Activated CD4-positive, CD25-positive, alpha-beta regulatory T cell treated with anti-CD3 and anti-CD28 coated beads, Interleukin-2, amount 50 U/mL, for 16 hours (primary cell): ENCODE data around the gene MT3.
"Not testable (repeated sequence)": the region's sequence is repeated elsewhere in the genome, so short reads cannot be mapped to it uniquely, and the experiment has no call there.

Experiments used
- DNase-seq: peaks from one replicate; pipeline ENCODE4 v3.0.0-alpha.2; 2020; ENCODE audit warnings: low read depth, low spot score

The MT3 gene

GRCh38 chr16:56610017-56610608, 20.8 kb downstream of the MT3 start:
- DNase-seq = peak; percentile 48

- no peak for DNase-seq
Measured at GRCh38 chr16:56610609-56611111, 21.3 kb downstream of the MT3 start.

GRCh38 chr16:56611281-56611833, 22.0 kb downstream of the MT3 start:
- DNase-seq = no peak

DNA sequence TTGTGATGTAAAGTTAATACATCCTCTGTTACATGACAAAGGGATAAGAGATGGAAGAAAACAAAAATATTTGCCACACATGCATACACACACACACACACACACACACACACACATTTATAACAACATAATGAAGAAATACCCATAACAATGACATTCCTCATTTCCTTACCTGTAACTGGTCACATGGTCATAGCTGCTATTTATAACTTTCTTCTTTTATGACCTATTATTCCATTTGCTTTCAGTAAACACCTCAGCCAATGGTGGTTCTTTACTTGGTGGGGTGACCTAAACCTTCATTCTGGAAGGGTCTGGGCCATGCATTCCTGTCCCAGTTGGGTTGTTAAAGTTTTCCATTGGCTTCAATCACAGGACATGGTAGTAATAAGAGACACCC, 24.4 kb downstream of the MT3 start:
- no peak for DNase-seq

GRCh38 chr16:56614549-56614991, 25.2 kb downstream of the MT3 start:
- no peak for DNase-seq

GRCh38 chr16:56615353-56615752, 26.0 kb downstream of the MT3 start:
- no peak for DNase-seq

DNA sequence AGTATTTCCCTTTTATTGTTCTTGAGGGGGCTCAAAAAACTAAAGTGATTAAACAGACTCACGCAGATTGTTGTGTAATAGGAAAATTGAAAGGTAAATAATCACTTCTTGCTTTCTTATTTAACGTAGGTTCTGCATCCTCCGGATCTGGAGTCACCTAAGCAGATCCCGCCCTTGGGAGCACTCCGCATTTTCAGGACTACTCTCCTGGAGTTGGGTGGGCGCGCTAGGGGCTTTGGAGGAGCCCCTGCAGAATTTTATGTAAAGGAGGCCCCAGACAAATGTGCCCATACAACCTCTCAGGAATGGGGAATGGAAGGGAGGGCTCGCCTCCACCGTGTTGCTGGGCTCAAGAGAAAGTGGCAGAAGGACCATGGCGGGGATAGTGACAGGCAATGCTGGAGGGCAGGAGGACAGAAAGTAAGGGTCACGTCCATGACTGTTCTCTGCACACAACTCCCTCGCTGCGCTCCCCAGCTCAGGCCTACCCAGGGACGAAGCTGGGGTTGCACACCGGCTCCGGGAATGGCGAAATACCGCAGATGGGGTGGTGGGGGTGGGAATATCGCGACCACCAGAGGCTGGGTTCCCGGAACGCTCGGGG, 27.4 kb downstream of the MT3 start:
- no peak for DNase-seq

DNA sequence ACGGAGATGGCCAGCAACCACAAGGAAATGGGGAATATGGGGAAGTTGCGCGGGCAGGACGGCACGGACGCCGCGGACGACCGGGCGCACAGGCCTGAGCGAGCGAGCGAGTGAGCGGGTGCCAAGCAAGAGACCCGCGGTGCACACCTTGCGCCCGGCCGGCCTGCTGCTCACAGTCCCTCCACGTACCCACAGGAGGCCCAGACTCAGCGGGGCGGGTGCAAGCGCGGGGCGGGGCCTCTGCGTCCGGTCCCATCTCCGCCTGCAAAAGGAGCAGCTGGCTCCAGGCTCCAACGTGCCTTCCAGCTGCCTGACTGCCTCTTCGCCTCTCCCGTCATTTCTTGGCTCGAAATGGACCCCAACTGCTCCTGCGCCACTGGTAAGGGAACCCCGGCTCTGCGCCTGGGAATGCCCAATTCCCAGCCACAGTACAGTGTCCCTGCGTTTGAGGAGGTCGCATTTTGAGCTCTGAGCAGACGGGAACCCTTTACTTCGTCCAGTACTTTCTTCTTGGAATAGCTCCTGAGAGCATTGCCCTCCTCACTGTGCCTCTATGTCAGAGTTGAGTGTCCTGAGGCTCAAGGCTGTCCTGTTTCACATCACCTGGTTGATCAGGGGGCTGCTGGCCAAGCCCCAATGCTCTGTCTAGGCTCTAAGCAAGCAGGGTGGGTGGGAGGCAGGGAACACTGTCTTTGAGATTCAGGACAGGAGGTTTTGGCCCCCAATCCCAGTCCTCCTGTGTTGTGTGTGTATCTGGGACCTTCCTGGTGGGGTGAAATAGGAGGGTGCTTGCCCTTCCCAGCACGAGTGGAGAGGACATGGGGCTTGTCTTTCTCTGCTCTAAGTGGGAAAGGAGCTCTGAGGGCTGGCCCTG, 28.1 kb downstream of the MT3 start:
- no peak for DNase-seq

DNA sequence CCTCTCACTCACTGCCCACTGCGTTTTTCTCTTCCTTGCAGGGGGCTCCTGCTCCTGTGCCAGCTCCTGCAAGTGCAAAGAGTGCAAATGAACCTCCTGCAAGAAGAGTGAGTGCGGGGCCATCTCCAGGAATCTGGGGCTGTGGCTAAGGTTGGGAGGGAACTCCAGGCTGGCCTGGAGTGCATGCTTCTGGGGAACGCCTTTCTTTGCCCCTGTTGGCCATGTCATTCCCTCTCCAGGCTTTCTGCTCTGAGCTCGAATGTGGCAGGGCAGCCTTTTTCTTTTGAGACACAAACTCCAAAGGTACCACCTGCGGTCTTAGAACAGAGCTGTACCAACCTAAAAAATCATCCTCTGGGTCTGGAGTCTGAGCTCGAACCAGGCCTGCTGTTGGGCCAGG, 28.8 kb downstream of the MT3 start:
- DNase-seq = no peak

DNA sequence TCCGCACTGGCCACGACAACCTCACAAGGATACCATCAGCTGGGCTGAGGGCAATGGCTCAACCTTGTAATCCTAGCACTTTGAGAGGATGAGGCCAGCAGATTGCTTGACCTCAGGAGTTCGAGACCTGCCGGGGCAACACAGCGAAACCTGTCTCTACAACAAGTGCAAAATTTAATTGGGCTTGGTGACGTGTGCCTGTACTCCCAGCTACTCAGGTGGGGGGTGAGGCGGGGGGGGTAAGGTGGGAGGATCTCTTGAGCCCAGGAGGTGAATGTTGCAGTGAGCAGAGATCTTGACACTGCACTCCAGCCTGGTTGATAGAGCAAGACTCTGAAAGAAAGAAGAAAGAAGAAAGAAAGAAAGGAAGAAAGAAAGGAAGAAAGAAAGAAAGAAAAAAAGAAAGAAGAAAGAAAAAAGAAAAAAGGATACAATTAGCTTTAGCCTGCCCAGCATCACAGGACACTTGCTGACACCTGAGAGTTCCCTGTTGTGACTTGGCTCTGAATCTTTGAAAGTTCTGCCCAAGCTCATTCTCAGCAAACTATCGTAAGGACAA, 31.1 kb downstream of the MT3 start:
- no peak for DNase-seq

- DNase-seq = not testable (repeated sequence)
Measured at GRCh38 chr16:56621665-56622445, 32.5 kb downstream of the MT3 start.

GRCh38 chr16:56623184-56623583, 33.9 kb downstream of the MT3 start:
- DNase-seq = not testable (repeated sequence)

DNA sequence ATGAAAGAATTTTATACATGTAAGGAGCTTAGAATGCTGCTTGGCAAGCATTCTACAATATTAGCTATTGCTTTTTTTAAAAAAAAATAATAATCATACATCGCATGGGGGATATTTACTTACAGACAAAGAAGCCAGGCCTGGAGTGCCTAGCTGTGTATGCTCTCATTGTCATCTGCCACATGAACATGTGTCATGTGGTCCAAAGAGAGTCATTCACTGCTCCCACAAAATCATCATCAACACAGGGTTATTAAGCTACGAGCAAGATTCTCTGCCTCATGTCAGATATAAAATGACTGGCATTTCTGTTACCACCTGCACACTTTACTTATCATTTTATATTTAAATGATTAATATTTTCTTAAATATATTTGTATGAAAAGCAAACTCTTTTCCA, 34.3 kb downstream of the MT3 start:
- DNase-seq = no peak

- DNase-seq = no peak
Measured at GRCh38 chr16:56625140-56625942, 36.0 kb downstream of the MT3 start, which contains the start of gene MT1E. Gene MT1E, plus strand, starts transcription at chr16:56625781. Its CDS starts 71 bp downstream, at chr16:56625852.

GRCh38 chr16:56625943-56626654, 36.8 kb downstream of the MT3 start:
- no peak for DNase-seq

DNA sequence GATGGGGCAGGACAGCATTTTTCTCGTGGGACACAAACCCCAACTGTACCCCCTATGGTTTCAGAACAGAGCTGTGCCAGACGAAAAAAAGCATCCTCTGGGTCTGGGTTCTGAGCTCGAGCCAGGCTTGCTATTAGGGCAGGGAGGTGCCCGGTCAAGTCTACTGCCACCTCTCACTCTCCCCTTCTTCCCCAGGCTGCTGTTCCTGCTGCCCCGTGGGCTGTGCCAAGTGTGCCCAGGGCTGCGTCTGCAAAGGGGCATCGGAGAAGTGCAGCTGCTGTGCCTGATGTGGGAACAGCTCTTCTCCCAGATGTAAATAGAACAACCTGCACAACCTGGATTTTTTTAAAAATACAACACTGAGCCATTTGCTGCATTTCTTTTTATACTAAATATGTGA, 37.4 kb downstream of the MT3 start:
- DNase-seq = no peak

DNA sequence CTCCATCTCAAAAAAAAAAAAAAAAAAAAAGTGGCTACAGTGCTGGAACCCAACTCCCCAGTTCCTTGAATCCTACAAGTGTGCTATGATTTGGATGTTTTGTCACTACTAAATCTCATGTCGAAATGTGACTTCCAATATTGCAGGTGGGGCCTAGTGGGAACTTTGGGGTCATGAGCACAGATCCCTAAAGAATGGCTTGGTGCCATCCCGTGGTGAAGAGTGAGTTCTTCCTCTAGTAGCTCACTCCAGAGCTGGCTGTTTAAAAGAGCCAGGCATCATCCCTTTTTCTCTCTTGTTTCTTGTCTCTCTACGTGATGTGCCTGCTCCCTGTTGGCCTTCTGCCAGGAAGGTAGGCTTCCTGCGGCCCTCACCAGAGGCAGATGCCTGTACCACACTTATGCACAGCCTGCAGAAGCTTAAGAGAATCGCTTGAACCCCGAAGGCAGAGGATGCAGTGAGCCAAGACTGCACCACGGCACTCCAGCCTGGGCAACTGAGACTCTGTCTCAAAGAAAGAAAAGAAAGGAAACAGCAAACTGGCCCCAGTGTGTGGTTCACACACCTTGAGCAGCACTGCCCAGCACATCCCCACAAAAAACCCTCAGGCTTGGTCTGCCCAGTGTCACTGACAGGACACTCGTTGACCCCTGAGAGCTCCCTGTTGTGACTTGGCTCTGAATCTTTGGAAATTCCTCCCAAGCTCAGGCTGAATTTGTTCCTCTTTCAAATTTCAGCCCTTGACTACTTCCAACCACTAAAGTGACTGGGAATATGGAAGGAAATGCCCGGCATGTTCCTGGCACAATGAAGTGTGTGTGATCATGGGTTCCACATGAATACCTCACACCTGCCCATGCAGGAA, 39.4 kb downstream of the MT3 start:
- DNase-seq = no peak

GRCh38 chr16:56629531-56629930, 40.2 kb downstream of the MT3 start:
- DNase-seq = no peak

- DNase-seq = no peak
Measured at GRCh38 chr16:56630134-56630533, 40.8 kb downstream of the MT3 start.
